Measurements from ENCODE around the gene RSBN1.

- TF ChIP-seq EZH2phosphoT487 (IDR thresholded peaks at IDR 0.05), result no peak
- TF ChIP-seq, protein P1, sequence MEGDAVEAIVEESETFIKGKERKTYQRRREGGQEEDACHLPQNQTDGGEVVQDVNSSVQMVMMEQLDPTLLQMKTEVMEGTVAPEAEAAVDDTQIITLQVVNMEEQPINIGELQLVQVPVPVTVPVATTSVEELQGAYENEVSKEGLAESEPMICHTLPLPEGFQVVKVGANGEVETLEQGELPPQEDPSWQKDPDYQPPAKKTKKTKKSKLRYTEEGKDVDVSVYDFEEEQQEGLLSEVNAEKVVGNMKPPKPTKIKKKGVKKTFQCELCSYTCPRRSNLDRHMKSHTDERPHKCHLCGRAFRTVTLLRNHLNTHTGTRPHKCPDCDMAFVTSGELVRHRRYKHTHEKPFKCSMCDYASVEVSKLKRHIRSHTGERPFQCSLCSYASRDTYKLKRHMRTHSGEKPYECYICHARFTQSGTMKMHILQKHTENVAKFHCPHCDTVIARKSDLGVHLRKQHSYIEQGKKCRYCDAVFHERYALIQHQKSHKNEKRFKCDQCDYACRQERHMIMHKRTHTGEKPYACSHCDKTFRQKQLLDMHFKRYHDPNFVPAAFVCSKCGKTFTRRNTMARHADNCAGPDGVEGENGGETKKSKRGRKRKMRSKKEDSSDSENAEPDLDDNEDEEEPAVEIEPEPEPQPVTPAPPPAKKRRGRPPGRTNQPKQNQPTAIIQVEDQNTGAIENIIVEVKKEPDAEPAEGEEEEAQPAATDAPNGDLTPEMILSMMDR (IDR thresholded peaks at IDR 0.05), result no peak
- TF ChIP-seq EZH2 (IDR thresholded peaks at IDR 0.05), result no peak
Measured at GRCh38 chr1:113782406-113782805, 29.9 kb downstream of the RSBN1 start.

Measured in neural progenitor cell (in vitro differentiated cells).